Endometrial microvascular endothelial cells (primary cell): ENCODE measurements around the gene ATP10B. TPM values are rescaled to one million over a fixed set of nuclear protein-coding genes. Genes with fewer than 3 reads are reported as not detected.

ENCODE experiments used
- in situ Hi-C: cut with HindIII; loops from 2 replicates; pipeline ENCODE4 v1.10.0; 2017; ENCODE audit warnings: low sequenced_read_pairs, low pct_unique_long_range_greater_than_20kb; ENCODE audit errors: inconsistent ontology term
- total RNA-seq: library from RNA; depleted of rRNA; stranded (reverse); fragments of >200 nt; gene quantifications from one replicate; pipeline ENCODE4 v1.2.3, GENCODE V29; 2015; ENCODE audit errors: inconsistent ontology term

Gene ATP10B
- total RNA-seq, 1 donor from 2014 or later: not detected

DNA sequence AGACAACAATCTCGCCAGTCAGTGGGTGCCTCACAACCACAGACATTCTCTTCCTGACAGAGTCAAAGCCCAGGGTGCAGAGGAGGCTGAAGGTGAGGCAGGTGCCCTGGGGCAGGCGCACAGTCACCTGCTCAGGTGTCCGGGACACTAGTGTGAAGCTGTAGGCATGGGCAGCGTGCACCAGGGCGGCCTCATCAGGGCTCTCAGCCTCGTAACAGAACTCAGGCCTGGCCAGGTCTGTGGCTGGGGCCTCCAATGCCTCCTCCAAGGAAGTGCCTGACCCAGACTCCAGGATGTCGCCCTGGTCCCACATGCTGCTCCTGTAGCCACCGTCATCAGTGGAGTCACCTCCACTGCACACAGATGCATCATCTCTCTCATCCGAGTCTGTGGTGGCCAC, 231.6 kb downstream of the ATP10B start:
- in situ Hi-C loops: no loop called here

DNA sequence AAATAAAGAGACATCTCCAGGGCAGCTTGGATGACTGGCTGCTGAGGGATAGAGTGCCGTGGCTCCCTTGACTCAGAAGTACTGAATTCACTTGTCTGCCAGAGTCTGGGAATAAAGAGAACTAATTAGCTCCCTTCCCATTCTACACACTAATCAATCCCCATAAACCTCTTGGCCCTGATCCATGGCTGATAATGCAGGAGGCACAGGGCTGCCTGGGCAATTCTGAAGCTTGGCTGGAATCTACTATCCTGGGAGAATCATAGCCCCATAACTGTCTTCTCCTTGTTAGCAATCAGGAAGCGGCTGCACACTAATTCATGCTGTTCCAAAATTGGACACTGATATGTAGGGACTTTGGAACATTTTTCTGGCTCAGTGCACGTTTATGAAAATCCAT, 232.6 kb downstream of the ATP10B start:
- in situ Hi-C loops: no loop called here

DNA sequence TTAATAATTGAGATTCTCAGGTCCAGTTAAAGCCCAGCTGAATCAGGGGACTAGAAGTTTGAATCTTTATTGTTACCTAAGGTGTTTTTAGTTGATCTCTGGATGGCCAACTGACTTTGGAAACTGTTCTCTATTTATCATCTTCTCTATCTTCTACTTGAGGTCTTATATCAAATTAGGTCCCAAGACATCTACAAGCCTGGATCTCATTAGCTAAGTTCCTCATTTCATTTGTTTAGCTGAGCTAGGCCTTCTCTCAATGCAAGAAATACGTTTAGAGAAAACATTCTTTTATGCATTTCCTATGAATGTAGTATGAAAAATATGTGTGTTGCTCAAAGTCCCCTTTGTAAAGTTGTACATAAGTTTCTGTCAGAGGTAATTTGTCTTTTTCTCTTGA, 233.7 kb downstream of the ATP10B start:
- in situ Hi-C loops: no loop called here

DNA sequence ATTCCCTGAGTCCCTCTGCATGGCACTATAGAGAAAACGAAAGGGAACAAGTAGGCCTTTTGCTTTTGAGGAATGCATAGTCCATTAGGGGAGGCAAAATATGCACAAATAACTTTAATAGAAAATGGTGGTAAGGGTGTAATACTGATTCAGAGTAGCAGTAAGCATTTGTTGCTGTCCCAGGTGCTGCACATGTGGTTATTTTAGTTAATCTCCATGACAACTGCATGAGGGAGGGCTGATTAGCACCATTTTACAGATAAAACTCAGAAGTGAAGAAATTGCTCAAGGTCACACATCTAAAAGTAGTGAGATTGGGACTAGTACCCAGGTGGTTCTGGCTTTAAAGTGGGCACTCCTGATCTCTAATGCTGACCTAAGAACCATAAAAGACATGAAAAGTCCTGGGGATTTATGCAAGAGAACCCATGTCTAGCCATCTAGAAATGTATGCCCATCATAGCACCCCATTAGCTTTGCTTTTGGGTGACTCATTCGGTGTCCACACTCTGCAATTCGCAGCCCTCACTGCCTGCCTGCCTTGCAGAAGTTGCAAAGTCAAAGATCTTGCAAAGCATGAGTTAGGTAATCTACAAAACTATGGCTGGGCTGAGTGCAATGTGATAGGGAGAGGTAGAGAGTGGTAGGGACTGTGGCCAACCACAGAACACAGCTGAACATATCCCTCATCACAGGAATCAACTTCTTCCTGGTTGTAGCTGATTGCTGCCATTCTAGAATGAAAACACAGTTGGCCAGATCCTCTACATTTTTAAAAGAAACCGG, 235.1 kb downstream of the ATP10B start:
- in situ Hi-C loops: no loop called here

DNA sequence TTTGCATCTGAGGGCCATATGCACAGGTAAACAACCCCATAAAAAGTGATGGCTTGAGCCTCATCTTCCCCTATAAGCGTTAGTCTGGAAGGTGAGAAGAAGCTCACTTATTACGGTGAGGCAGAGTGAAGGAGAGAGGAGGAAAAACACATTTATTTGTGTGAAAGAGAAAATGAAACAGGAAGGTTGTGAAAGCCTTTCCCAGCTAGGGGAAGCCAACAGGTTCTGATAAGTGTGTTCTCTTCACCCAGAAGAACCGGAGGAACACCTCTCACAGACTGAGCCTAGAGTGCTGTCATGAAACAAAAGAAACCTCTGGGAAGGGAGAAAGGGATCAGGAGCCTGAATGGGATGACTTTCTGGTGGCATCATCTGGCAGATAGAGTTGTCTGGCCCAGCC, 237.9 kb downstream of the ATP10B start:
- in situ Hi-C loops: no loop called here

DNA sequence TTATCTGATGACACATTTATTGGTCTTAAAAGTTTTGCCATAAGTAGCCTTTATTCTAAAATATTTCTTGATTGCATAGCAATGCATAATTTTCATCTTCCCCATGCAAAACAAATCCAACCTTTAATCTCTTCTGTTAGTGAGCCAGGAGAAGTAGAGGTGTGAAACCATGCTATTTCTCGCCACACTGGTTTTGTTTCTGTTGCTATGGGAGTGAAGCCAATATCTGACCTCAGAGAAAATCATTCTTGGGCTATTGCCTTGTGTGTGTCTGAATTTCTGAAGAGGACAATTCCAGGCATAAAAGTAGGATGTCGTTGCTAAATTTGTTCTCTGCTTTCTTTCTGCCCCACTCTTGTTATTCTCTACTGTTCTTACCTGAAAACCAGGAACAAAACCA, 246.7 kb downstream of the ATP10B start:
- in situ Hi-C loops: no loop called here

DNA sequence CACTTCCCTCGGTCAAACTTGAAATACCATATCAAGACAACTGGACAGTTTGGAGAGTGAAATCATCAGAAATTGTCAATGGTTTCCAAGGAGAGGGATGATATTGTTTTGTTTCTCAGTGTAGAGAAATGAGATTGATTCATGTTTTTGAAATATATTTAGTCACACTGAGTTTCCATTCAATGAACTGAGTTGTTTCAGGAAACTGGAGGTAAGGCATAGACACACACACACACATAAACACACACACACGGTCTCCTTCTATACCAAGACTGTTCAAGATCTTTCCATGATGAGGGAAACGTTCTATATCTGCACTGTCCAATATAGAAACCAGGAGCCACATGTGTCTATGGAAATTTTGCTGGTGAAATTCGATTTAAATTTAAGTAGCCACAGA, 247.5 kb downstream of the ATP10B start:
- in situ Hi-C loops: no loop called here

DNA sequence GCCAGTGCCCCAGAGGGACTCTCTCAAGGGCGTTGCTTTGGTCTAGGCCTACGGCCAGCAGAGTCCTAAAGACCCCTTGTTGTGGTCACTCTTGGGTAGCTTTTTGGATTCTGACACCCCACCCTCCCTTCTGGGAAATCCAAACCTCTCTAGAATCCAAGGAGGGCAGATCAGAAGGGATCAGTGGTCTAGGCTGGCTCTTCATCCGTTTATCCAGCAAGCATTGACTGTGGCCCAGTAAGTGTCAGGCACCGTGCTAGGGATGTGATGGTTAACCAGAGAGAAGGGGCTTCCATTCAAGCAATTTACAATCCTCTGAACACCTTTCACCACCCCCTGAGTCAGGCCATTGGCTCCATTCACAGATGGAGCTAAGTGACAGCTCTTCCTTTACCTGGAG, 249.3 kb downstream of the ATP10B start:
- in situ Hi-C loops: no loop called here

DNA sequence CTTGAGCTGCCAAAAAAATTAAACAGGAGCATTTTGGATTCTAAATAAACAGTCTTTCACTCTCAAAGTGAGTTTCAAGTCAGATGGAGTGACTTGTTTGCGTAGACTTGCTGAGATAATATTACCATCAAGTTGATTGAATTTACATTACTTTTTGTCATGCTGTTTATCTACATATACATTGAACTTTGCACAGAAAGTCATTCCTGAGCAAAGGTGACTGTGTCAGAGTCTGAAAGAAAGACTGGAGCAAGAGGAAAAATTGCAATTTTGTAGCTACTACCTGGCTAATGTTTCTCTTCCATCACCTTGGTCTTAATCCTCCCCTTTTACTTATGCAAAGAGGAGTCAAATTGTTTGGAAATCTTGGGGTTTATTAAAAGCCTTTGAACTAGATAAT, 251.0 kb downstream of the ATP10B start:
- in situ Hi-C loops: no loop called here

DNA sequence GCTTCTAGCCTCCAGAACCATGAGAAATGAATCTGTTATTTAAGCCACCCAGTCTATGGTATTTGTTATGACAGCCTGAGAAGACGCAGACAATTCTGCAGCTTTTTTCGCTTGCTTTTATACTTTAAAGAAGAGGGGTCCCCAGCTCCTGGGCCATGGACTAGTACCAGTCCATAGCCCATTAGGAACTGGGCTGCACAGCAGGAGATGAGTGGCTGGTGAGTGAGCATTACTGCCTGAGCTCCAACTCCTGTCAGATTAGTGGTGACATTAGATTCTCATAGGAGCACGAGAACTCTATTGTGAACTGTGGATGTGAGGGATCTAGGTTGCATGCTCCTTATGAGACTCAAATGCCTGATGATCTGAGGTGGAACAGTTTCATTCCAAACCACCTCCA, 278.7 kb downstream of the ATP10B start:
- in situ Hi-C loops: no loop called here

DNA sequence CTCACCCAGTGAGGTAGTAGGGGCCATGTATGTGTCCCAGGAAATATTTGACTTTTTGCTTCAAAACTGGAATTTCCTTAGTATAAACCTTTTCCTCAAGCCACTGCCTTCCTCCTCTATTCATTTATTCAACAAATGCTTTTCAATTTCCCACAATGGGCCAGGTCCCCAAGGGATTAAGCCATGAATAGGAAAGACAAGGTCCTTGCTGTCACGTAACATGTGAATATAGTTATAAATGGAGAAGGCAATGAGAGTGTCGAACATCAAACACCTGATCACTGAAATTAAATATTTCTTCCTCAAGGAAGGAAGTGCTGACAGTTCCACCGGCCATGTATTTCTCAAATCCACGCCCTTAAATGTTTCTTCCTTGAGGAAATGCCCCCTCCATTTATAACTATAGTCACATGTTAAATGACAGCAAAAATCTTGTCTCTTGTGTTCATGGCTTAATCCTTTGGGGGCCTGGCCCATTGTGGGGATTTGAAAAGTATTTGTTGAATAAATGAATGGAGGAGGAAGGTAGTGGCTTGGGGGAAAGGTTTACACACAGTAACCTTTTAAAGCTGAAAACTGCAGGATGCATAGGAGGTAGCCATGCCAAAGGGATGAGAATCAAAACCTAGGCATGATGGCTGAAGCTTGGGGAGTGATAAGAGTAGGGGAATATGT, 284.8 kb downstream of the ATP10B start:
- in situ Hi-C loops: no loop called here

DNA sequence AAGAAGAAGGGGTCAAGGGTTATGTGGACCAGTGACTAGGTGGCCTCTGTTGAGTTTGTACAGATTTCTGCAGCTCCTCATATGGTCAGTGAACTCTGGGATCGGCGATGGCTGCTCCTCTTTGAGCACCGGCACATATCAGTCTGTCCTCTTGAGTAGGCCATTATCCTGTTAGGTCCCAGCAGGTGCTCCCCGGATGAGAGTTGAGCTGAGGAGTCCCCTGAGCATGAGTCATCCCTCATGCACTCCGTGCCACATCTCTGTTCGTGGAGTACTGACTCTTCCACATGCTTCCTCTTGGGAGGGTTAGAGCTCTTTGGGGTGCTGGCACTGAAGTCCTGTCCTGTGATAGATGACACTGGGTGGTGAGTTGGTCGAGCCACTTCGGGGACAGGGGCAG, 286.6 kb downstream of the ATP10B start:
- in situ Hi-C loops: no loop called here

DNA sequence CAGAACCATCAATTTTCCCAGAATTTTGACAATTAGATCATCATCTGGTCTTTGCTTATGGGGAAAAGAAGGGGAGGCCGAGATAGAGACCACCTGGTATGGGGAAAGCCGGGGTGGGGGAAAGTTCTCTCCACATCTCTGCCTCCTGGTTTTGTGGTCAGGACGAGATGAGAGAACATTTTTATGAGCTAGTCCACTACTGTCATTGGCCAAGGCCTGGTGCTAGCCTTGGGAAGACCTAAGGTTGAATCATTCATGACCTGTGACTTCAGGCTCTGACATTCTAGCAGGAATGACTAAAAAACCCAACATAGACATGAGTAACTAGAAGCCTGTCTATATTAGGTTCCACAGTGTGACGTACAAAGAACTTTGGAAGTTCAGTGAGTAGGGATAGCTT, 295.2 kb downstream of the ATP10B start:
- in situ Hi-C loops: no loop called here

DNA sequence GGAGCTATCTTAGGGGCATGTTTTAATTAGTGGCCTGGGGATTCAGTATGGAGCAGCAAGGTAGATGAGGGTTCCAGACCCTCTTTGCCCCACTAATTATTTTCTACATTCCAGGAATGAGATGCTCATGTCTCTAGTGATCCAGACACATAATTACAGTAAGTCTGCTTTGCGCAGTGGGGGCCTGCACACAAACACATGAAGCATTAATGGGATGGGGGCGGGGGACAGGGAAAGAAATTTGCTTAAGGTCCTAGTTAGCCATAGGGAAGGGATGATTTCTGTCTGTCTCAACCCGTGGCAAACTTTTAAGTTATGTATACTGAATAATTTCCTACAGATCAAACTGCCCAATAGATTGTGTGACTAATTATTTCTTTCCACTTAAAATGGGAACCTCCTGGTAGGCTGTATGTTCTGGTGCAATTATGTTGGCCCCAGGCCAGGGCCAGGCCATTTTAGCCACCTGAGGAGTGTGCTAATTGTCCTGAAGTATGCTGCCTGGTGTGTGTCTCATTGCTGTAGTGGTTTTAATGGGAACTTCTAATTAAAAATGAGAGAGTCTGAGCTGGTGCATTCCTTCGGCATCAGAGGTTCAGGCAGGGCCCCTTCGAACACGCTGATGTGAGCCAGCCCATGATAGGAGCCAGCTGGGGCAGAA, 295.9 kb downstream of the ATP10B start:
- in situ Hi-C loops: no loop called here

DNA sequence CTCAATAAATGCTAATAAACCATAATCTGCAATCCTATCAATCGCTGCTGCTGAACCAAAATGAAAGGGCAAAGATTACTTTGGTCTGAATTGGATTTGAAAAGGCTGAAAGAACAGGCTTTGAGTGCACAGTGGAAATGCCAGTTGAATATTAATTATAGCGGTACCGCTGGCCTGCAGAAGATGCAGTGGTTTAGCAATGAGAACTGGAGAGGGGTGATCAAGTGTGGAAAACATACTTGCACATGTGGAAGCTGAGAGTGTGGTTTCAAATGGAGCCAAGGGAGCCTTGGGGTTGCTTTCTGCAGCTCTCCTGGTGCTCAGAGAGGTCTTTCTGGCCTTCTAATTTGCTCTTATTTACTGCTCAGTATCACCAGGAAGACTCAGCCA, 296.4 kb downstream of the ATP10B start:
- in situ Hi-C loops: no loop called here

DNA sequence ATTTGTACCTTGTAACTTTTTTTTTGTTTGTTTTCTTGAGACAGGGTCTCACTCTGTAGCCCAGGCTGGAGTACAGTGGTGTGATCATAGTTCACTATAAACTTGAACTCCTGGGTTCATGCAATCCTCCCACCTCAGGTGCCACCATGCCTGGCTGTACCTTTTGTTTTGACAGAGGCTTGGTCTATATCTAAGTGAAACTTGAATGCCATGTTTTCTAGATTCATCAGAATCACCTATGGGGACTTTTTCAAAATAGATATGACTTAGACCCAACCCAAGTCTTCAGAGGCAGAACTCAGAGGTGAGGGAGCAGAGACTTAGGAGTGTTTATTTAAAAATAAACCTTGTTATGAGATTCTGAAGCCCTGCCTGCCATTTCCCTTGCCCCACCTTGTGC, 301.9 kb downstream of the ATP10B start:
- in situ Hi-C loops: no loop called here

DNA sequence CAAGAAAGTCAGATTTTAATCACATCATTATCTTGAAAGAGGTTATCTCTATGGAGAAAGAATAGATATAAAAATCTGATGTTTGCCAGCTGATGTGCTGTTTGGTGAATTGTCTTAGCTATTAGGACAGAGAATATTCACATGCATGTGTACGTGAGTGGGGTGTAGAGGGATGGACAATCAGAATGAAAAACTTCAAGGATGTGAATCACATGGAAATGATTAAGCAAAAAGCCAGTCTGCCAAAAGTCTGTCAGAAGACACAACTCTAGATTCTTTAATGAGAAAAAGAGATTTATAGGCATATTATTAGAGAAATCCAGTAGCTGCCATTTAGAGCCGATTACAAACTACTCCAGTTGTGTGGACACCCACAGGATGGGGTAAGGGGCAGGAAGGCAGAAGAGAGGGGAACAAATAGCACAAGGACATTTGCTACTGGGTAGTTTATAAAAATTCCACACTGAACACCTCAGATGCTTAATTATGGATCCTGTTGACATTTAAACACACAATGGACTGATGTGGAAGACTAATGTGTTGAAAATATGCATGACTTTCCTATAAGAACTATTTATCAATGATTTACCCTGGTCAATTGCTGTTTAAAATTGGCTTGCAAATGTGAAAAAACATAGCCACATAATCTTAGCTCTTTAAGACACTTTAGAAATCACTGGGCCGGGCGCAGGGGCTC, 302.9 kb downstream of the ATP10B start:
- in situ Hi-C loops: no loop called here

DNA sequence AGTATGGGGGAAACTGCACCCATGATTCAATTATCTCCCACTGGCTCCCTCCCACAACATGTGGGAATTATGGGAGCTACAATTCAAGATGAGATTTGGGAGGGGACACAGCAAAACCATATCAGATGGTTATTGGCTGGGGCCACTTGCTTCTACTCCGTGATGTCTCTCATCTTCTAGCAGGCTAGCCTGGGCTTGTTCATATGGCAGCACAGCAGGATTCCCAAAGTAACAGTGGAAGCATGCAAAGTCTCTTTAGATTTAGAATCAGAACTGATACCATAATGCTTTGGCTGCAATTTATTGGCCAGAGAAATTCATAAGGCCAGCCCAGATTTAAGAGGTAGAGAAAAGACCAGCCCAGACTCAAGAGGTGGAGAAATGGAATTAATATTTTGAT, 304.1 kb downstream of the ATP10B start:
- in situ Hi-C loops: no loop called here

DNA sequence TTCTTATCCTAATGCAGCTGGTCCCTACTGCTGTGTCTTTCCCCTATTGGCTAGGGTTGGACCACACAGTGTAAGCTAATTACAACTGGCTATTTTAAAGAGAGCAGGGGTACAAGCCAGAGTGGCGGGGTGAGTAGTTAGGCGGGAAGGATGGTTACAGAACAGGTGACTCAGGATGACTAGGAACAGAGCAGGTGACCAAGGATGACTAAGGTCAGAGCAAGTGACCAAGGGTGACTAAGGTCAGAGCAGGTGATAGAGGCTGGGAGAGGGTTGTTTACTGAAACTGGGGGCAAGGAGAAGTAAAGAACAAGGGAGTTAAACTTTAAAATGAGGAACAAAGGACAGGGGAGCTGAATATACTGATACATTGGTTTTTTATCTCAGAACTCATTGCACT, 304.9 kb downstream of the ATP10B start:
- in situ Hi-C loops: no loop called here

DNA sequence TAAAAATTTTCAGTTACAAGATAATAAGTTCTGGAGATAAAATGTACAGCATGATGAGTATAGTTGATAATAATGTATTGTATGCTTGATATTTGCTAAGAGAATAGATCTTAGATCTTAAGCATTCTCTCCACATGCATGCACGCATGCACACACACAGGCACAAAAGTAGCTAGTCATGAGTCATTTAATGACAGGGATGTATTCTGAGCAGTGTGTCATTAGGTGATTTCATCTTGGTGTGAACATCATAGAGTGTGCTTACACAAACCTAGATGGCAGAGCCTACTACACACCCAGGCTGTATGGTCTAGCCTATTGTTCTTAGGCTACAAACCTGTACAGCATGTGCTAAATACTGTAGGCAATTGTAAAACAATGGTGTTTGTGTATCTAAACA, 306.2 kb downstream of the ATP10B start:
- in situ Hi-C loops: no loop called here
